SK-N-MC (cell line): ENCODE results near the gene METTL14.

Experiments used
- EZH2 ChIP-seq: fragments of 200-600 bp; sonication (generic); IDR thresholded peaks from one replicate; pipeline ENCODE4 v1.6.1; 2017; ENCODE audit warnings: antibody characterized with exemption
- POLR2AphosphoS5 ChIP-seq: IDR thresholded peaks from 2 replicates; pipeline ENCODE4 v1.6.1; 2012; ENCODE audit warnings: mild to moderate bottlenecking, low read depth, low read length, borderline replicate concordance

DNA sequence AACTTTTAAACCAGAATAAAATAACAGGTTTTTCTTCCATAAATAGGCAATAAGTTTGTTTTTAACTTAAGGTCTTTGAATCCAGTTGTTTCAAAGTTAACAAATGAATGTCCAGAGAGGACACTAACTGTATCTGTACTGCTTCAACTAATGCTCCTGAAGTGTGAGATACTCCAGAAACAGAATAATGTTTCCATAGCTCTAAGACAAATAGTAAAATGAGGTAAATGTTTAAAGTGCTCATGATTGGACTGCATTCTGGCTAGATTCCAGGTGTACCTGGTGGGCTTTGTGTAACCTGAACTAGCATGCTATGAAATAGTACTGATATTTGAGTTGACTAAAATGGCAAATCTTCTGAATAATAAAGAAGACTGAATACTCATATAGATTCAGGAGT is 51.7 kb downstream of the METTL14 start:
- TF ChIP-seq EZH2 (no peak), POLR2AphosphoS5 (no peak)
